Activated CD8-positive, alpha-beta T cell treated with anti-CD3 and anti-CD28 coated beads for 36 hours (primary cell): ENCODE results near the gene ARHGAP1. TPM values are rescaled to one million over a fixed set of nuclear protein-coding genes. Genes with fewer than 3 reads are reported as not detected.

Experiments used
- ATAC-seq: fragments of 200-7000 bp; cut with Tn5 transposase; one replicate; pipeline ENCODE4 v1.10.0; 2021; ENCODE audit warnings: mild to moderate bottlenecking, moderate library complexity
- CTCF ChIA-PET: fragments of 350-600 bp; sonication (Branson Sonifier 250); formaldehyde crosslinking; loops from one replicate; lab custom pipeline; 2021; ENCODE audit warnings: antibody characterized with exemption; lab: Charles Lee
- POLR2A ChIA-PET: fragments of 350-600 bp; sonication (Branson Sonifier 250); formaldehyde crosslinking; loops from one replicate; lab custom pipeline; 2021; ENCODE audit warnings: antibody characterized with exemption; lab: Charles Lee
- DNase-seq: peaks from one replicate; pipeline ENCODE4 v3.0.0-alpha.2; 2020
- H3K27ac Mint-ChIP-seq: one replicate; pipeline ENCODE4 v1.8.0; 2021; ENCODE audit warnings: mild to moderate bottlenecking, mixed read lengths
- H3K27me3 Mint-ChIP-seq: one replicate; pipeline ENCODE4 v1.8.0; 2021; ENCODE audit warnings: mixed read lengths
- H3K36me3 Mint-ChIP-seq: one replicate; pipeline ENCODE4 v1.8.0; 2021; ENCODE audit warnings: low read depth, mixed read lengths
- H3K4me1 Mint-ChIP-seq: one replicate; pipeline ENCODE4 v1.8.0; 2021; ENCODE audit warnings: low read depth, mixed read lengths
- H3K4me3 Mint-ChIP-seq: one replicate; pipeline ENCODE4 v1.8.0; 2021; ENCODE audit warnings: mild to moderate bottlenecking, moderate library complexity, mixed read lengths
- H3K9me3 Mint-ChIP-seq: one replicate; pipeline ENCODE4 v1.8.0; 2021; ENCODE audit warnings: mixed read lengths
- CTCF ChIP-seq: fragments of 200-600 bp; IDR thresholded peaks from one replicate; pipeline ENCODE4 v1.8.0; 2022; ENCODE audit warnings: antibody characterized with exemption, mild to moderate bottlenecking
- intact Hi-C: fragments of 100-400 bp; cut with micrococcal nuclease; formaldehyde crosslinking; loops from one replicate; pipeline ENCODE4 v1.10.0; 2022
- total RNA-seq, 2 experiments: library from RNA; stranded (reverse); gene quantifications; one replicate each; pipeline ENCODE4 v1.2.3, GENCODE V29; 2021

Gene ARHGAP1
- total RNA-seq, 2 experiments from 2014 or later, result 32.7 to 34.5 TPM

GRCh38 chr11:46701078-46701654 lies 747 bp upstream of the ARHGAP1 start:
- ChIA-PET POLR2A (interaction anchor here (0.6 to 2.2 kb wide), 10 partner anchors 8 to 141 kb away, joined by 3 to 15 read pairs (median 5); partner anchors contain the start of gene ATG13), CTCF (interaction anchor here (0.6 to 1.6 kb wide), 7 partner anchors 12 to 878 kb away, joined by 3 to 5 read pairs (median 3); no protein-coding TSS in a partner anchor)
- DNase-seq (no peak), ATAC-seq (no peak)
- Mint-ChIP-seq H3K4me3 (peak overlapping the region; percentile 97), H3K27me3 (no peaks in the 10 kb centered on the region), H3K36me3 (peaks cover 32% of the 10 kb centered on the region), H3K27ac (peak overlapping the region; percentile 99), H3K4me1 (peaks cover 42% of the 10 kb centered on the region), H3K9me3 (no peaks in the 10 kb centered on the region)
- no peak for TF ChIP-seq CTCF
- intact Hi-C loops, result no loop called here

GRCh38 chr11:46698597-46698996 lies 1.8 kb downstream of the ARHGAP1 start:
- CTCF ChIA-PET, result no interaction called here
- H3K4me3 Mint-ChIP-seq, result peak overlapping the region; percentile 97

GRCh38 chr11:46697723-46698122 lies 2.7 kb downstream of the ARHGAP1 start:
- Mint-ChIP-seq H3K27ac (peak overlapping the region; percentile 36), H3K4me1 (peaks cover 40% of the 10 kb centered on the region), H3K27me3 (no peaks in the 10 kb centered on the region), H3K36me3 (peaks cover 19% of the 10 kb centered on the region), H3K9me3 (no peaks in the 10 kb centered on the region), H3K4me3 (no peak overlapping the region)
- no peak for TF ChIP-seq CTCF
- CTCF ChIA-PET, result interaction anchor here (1.3 kb wide), 1 partner anchor 27 kb away, joined by 3 read pairs; no protein-coding TSS in a partner anchor
- DNase-seq, result no peak
- ATAC-seq, result no peak
- intact Hi-C loops, result no loop called here
- POLR2A ChIA-PET, result interaction anchor here (0.9 kb wide), 1 partner anchor 10 kb away, joined by 3 read pairs; no protein-coding TSS in a partner anchor

More at GRCh38 chr11:46698597-46698996, 1.8 kb downstream of the ARHGAP1 start:
- Mint-ChIP-seq H3K27ac (peak overlapping the region; percentile 75), H3K36me3 (peaks cover 26% of the 10 kb centered on the region), H3K27me3 (no peaks in the 10 kb centered on the region), H3K4me1 (peaks cover 47% of the 10 kb centered on the region), H3K9me3 (no peaks in the 10 kb centered on the region)
- ATAC-seq (no peak), DNase-seq (no peak)
- POLR2A ChIA-PET, result no interaction called here
- no peak for TF ChIP-seq CTCF
- intact Hi-C loops, result no loop called here

- Mint-ChIP-seq H3K4me1 (peaks cover 36% of the 10 kb centered on the region), H3K27me3 (no peaks in the 10 kb centered on the region), H3K4me3 (no peak overlapping the region), H3K9me3 (no peaks in the 10 kb centered on the region), H3K36me3 (peaks cover 15% of the 10 kb centered on the region), H3K27ac (peak overlapping the region; percentile 36)
- no peak for DNase-seq
- ChIA-PET POLR2A (interaction anchor here (0.9 kb wide), 1 partner anchor 10 kb away, joined by 3 read pairs; no protein-coding TSS in a partner anchor), CTCF (interaction anchor here (1.3 kb wide), 1 partner anchor 26 kb away, joined by 3 read pairs; no protein-coding TSS in a partner anchor)
- ATAC-seq, result no peak
- intact Hi-C loops, result no loop called here
- no peak for TF ChIP-seq CTCF
These were observed 3.1 kb downstream of the ARHGAP1 start for GRCh38 chr11:46697303-46697702.

- ATAC-seq (no peak), DNase-seq (no peak)
- CTCF ChIA-PET, result interaction anchor here (1.3 kb wide), 1 partner anchor 25 kb away, joined by 3 read pairs; no protein-coding TSS in a partner anchor
- Mint-ChIP-seq H3K27ac (no peak overlapping the region), H3K4me1 (peaks cover 28% of the 10 kb centered on the region), H3K27me3 (no peaks in the 10 kb centered on the region), H3K36me3 (peaks cover 7% of the 10 kb centered on the region), H3K4me3 (no peak overlapping the region), H3K9me3 (no peaks in the 10 kb centered on the region)
- no peak for TF ChIP-seq CTCF
- intact Hi-C loops, result no loop called here
- POLR2A ChIA-PET, result no interaction called here
These were observed 4.2 kb downstream of the ARHGAP1 start for GRCh38 chr11:46696212-46696558.
